ENCODE data around the gene TCIRG1.

The TCIRG1 gene

GRCh38 chr11:68099057-68099456 lies 60.2 kb downstream of the TCIRG1 start:
- DNase-seq: no peak

DNA sequence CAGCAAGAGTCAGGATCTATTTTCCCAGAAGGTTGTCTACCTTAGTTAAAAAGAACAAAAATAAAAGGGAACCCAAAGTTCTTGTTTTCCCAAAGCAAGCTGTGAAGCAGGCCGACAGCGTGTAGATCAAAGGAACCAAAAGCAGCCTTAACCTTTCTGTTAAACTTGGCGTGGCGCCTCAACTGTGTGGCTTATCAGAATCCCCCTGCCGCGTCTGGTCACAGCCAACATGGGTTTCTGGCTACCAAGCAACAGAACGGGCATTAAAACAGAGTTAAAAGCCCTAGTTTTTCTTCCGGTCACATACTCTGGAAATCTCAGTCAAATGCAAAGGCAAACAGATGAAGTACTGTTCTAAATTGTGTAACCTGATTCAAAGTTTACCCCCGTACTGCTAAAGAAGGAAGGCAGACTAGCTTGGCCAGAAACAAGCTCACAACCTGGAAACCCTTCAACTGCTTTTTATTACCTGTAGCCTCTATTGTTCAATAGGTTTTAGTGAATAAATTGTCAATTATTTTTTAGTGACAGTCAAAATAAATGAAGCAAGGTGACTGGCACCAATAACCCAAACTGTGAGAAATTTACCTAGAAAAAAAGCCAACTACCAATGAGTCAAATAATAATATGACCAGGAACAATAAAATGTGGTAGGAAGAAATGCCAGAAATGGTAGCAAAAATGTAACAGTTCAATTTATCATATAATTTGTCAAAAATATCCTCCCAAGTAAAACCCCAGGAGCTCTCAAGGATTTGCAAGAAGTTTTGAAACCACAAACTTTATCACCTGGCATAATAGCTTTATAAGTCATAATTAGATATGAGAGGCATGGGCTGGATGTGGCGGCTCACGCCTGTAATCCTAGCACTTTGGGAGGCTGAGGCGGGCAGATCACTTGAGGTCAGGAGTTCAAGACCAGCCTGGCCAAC lies 60.9 kb downstream of the TCIRG1 start:
- peak; percentile 44 for DNase-seq

Measured in activated CD8-positive, alpha-beta memory T cell treated with anti-CD3 and anti-CD28 coated beads, Interleukin-2, amount 50 U/mL, for 4 hours (primary cell).